ENCODE measurements around the gene FBXO3. TPM values are rescaled to one million over a fixed set of nuclear protein-coding genes. Genes with fewer than 3 reads are reported as not detected.

Gene FBXO3
- total and polyA plus RNA-seq, 9 of the 15 experiments (the other 6 are each of a cell fraction or from before 2014, with no cell fraction given) = 11.6 to 59.3 (median 29.2) TPM

- TF ChIP-seq ZFP91 (CRISPR knock-in tag; IDR thresholded peaks at IDR 0.05) (no peak), ARNT (IDR thresholded peaks at IDR 0.05) (peak; percentile 76 to 79; a peak in 3 of 4 replicates), ZNF316 (IDR thresholded peaks at IDR 0.05) (peak; percentile 84), TRIM24 (IDR thresholded peaks at IDR 0.05) (peak; percentile 65 to 76; a peak in 3 of 4 replicates), BCOR (IDR thresholded peaks at IDR 0.05) (peak; percentile 26; the same call in 1 of the 2 replicates), ZMIZ1 (IDR thresholded peaks at IDR 0.05; ENCODE audit: low read depth in 2 of 2, low read length in 2 of 2) (peak in 1 of 2 experiments; percentile 87; a peak in 2 of 4 replicates), ZNF589 (CRISPR knock-in tag; IDR thresholded peaks at IDR 0.05; ENCODE audit: low read depth) (0 out of 2 replicates have a peak, but pooled peaks have one; percentile 0), MTA2 (IDR thresholded peaks at IDR 0.05; ENCODE audit: low read depth) (peak; percentile 90), PPARD (CRISPR knock-in tag; IDR thresholded peaks at IDR 0.05) (no peak), MAFG (tag; conservative IDR thresholded peaks at IDR 0.05) (peak; percentile 65), ZBTB5 (IDR thresholded peaks at IDR 0.05) (no peak), JUND (IDR thresholded peaks at IDR 0.05; ENCODE audit: borderline replicate concordance, low read depth, low read length) (peak; percentile 58; the same call in 1 of the 2 replicates), JUND (tag; IDR thresholded peaks at IDR 0.05; ENCODE audit: borderline replicate concordance, low read depth, low read length) (no peak; the same call in 2 of the 3 replicates), NEUROD1 (IDR thresholded peaks at IDR 0.05; ENCODE audit: borderline replicate concordance, low read depth, low read length, partially characterized antibody) (peak; percentile 72), ZNF445 (CRISPR knock-in tag; IDR thresholded peaks at IDR 0.05; ENCODE audit: low read depth) (no peak), RAD21 (CRISPR knock-in tag; conservative IDR thresholded peaks at IDR 0.05 in 1 of 2, IDR thresholded peaks at IDR 0.05 in 1 of 2) (0 out of 4 replicates have a peak, but pooled peaks of 1 of the 2 experiments have one; percentile 4), EP400 (IDR thresholded peaks at IDR 0.05) (peak; percentile 59), RFX7 (CRISPR knock-in tag; IDR thresholded peaks at IDR 0.05) (no peak), PML (IDR thresholded peaks at IDR 0.05; ENCODE audit: low read length) (peak; percentile 94), POLR2B (IDR thresholded peaks at IDR 0.05; ENCODE audit: low read depth, partially characterized antibody) (no peak), ARID1B (IDR thresholded peaks at IDR 0.05) (peak; percentile 98), CCNT2 (IDR thresholded peaks at IDR 0.05; ENCODE audit: borderline replicate concordance, extremely low read depth, insufficient read length, low read depth, low read length) (peak; percentile 73)
Observed at GRCh38 chr11:33737362-33737821, 36.9 kb downstream of the FBXO3 start (continued).
